ENCODE measurements around the gene SMNDC1.

SMNDC1 gene

GRCh38 chr10:110286841-110287240 lies 17.9 kb downstream of the SMNDC1 start:
- no peak for DNase-seq (ENCODE audit: low read depth)
- TF ChIP-seq, protein P1, sequence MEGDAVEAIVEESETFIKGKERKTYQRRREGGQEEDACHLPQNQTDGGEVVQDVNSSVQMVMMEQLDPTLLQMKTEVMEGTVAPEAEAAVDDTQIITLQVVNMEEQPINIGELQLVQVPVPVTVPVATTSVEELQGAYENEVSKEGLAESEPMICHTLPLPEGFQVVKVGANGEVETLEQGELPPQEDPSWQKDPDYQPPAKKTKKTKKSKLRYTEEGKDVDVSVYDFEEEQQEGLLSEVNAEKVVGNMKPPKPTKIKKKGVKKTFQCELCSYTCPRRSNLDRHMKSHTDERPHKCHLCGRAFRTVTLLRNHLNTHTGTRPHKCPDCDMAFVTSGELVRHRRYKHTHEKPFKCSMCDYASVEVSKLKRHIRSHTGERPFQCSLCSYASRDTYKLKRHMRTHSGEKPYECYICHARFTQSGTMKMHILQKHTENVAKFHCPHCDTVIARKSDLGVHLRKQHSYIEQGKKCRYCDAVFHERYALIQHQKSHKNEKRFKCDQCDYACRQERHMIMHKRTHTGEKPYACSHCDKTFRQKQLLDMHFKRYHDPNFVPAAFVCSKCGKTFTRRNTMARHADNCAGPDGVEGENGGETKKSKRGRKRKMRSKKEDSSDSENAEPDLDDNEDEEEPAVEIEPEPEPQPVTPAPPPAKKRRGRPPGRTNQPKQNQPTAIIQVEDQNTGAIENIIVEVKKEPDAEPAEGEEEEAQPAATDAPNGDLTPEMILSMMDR (IDR thresholded peaks at IDR 0.05; ENCODE audit: insufficient read depth, low read depth, low read length, missing control alignments): no peak
- H3K4me3 ChIP-seq (ENCODE audit: low read depth, low read length): no peak overlapping the region

- TF ChIP-seq, protein P1 (IDR thresholded peaks at IDR 0.05; ENCODE audit: insufficient read depth, low read depth, low read length, missing control alignments): no peak
- DNase-seq (ENCODE audit: low read depth): no peak
- H3K4me3 ChIP-seq (ENCODE audit: low read depth, low read length): no peak overlapping the region
These were observed 19.2 kb downstream of the SMNDC1 start for GRCh38 chr10:110285501-110285900.

- TF ChIP-seq, protein P1 (IDR thresholded peaks at IDR 0.05; ENCODE audit: insufficient read depth, low read depth, low read length, missing control alignments): no peak
These were observed 20.5 kb downstream of the SMNDC1 start for GRCh38 chr10:110284262-110284661.

GRCh38 chr10:110279407-110279986 lies 25.2 kb downstream of the SMNDC1 start:
- TF ChIP-seq, protein P1 (IDR thresholded peaks at IDR 0.05; ENCODE audit: insufficient read depth, low read depth, low read length, missing control alignments): peak; percentile 63
- H3K4me3 ChIP-seq (ENCODE audit: low read depth, low read length): no peak overlapping the region
- DNase-seq (ENCODE audit: low read depth): peak; percentile 68

More at GRCh38 chr10:110284262-110284661, 20.5 kb downstream of the SMNDC1 start:
- H3K4me3 ChIP-seq (ENCODE audit: low read depth, low read length): no peak overlapping the region
- DNase-seq (ENCODE audit: low read depth): no peak

- no peak for DNase-seq (ENCODE audit: low read depth)
- TF ChIP-seq, protein P1 (IDR thresholded peaks at IDR 0.05; ENCODE audit: insufficient read depth, low read depth, low read length, missing control alignments): no peak
- H3K4me3 ChIP-seq (ENCODE audit: low read depth, low read length): no peak overlapping the region
These were observed 25.9 kb downstream of the SMNDC1 start for GRCh38 chr10:110278562-110279406.

DNA sequence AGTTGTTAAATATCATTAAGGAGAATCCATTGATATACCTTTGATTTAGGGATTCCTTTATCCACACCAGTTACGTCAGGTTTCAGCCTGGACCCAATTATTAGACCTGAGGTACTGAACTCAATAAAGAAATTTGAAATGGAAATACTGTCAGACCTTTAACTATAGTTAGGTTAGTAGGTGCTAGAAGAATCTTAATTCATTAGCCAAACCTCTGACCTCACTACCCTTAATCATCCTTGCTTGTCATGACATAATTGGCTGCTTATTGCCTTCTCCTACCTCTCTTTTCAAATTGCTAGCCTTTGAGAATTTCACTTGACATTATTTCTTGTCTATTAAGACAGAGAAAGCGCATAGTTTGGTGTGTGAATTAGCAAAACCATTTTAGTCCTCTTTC lies 27.1 kb downstream of the SMNDC1 start:
- H3K4me3 ChIP-seq (ENCODE audit: low read depth, low read length): no peak overlapping the region
- TF ChIP-seq, protein P1 (IDR thresholded peaks at IDR 0.05; ENCODE audit: insufficient read depth, low read depth, low read length, missing control alignments): no peak
- DNase-seq (ENCODE audit: low read depth): no peak
